Keratinocyte (primary cell): ENCODE measurements around the gene CKAP2L. TPM values are rescaled to one million over a fixed set of nuclear protein-coding genes. Genes with fewer than 3 reads are reported as not detected.
A peak's percentile ranks its signal among the peaks of the same experiment; 100 is the strongest.

Experiments used
- DNase-seq: peaks from one replicate; pipeline ENCODE4 v3.0.0-alpha.2; 2011; ENCODE audit warnings: low read depth, missing footprints, low spot score
- FAIRE-seq: peaks from 2 replicates; lab custom pipeline; 2011; peaks lifted over from hg19 to GRCh38; lab: Jason Lieb, UNC
- H2AFZ ChIP-seq: 2 replicates; pipeline ENCODE4 v1.6.0; 2012; ENCODE audit warnings: low read length, control low read depth, inconsistent platforms; ENCODE audit not compliant: control insufficient read depth
- H3K27ac ChIP-seq: 2 replicates; pipeline ENCODE4 v1.5.1; 2011; ENCODE audit warnings: low read length; ENCODE audit not compliant: control insufficient read depth, insufficient read depth
- H3K27me3 ChIP-seq: 3 replicates; pipeline ENCODE4 v1.6.0; 2011; ENCODE audit warnings: low read length; ENCODE audit not compliant: control insufficient read depth, insufficient read depth; ENCODE audit errors: extremely low read depth
- H3K36me3 ChIP-seq, 2 experiments: 2 replicates in 1 of 2; 3 replicates in 1 of 2; pipeline ENCODE4 v1.5.1; 2011; ENCODE audit warnings: low read length in 2 of 2, mild to moderate bottlenecking in 1 of 2; ENCODE audit not compliant: control insufficient read depth in 2 of 2, insufficient read depth in 2 of 2; ENCODE audit errors: extremely low read depth in 1 of 2
- H3K4me1 ChIP-seq: 3 replicates; pipeline ENCODE4 v1.5.1; 2011; ENCODE audit warnings: low read length; ENCODE audit not compliant: control insufficient read depth, insufficient read depth; ENCODE audit errors: extremely low read depth
- H3K4me2 ChIP-seq: 3 replicates; pipeline ENCODE4 v1.6.0; 2011; ENCODE audit warnings: low read depth, low read length; ENCODE audit not compliant: control insufficient read depth, insufficient read depth; ENCODE audit errors: extremely low read depth
- H3K4me3 ChIP-seq, 3 experiments: fragments of 200-600 bp in 1 of 3; sonication (generic) in 1 of 3; 2 replicates in 2 of 3; 3 replicates in 1 of 3; pipeline ENCODE4 v1.5.1; 2011 to 2016; ENCODE audit warnings: low read length in 3 of 3, mild to moderate bottlenecking in 3 of 3, control low read depth in 2 of 3, inconsistent platforms in 1 of 3, low read depth in 1 of 3, mixed read lengths in 1 of 3, mixed run types in 1 of 3, moderate library complexity in 1 of 3; ENCODE audit not compliant: control insufficient read depth in 2 of 3, insufficient read depth in 2 of 3; ENCODE audit errors: extremely low read depth in 1 of 3
- H3K79me2 ChIP-seq: 2 replicates; pipeline ENCODE4 v1.6.0; 2012; ENCODE audit warnings: low read length; ENCODE audit not compliant: control insufficient read depth, insufficient read depth
- H3K9ac ChIP-seq: 3 replicates; pipeline ENCODE4 v1.6.0; 2011; ENCODE audit warnings: low read length; ENCODE audit not compliant: control insufficient read depth, insufficient read depth; ENCODE audit errors: extremely low read depth
- H3K9me1 ChIP-seq: 3 replicates; pipeline ENCODE4 v1.6.0; 2011; ENCODE audit warnings: low read length; ENCODE audit not compliant: control insufficient read depth, insufficient read depth; ENCODE audit errors: extremely low read depth
- H3K9me3 ChIP-seq: 2 replicates; pipeline ENCODE4 v1.5.1; 2012; ENCODE audit warnings: low read depth, low read length; ENCODE audit not compliant: control insufficient read depth
- H4K20me1 ChIP-seq: 3 replicates; pipeline ENCODE4 v1.6.0; 2011; ENCODE audit warnings: low read length; ENCODE audit not compliant: control insufficient read depth, insufficient read depth; ENCODE audit errors: extremely low read depth
- EZH2 ChIP-seq: IDR thresholded peaks from one replicate; pipeline ENCODE4 v1.6.1; 2012; ENCODE audit warnings: inconsistent platforms, mild to moderate bottlenecking, low read length, moderate library complexity
- dilution Hi-C: fragments of 300-500 bp; cut with MboI; formaldehyde crosslinking; loops from one replicate; pipeline ENCODE4 v1.7.0; 2020; ENCODE audit warnings: low sequenced_read_pairs; ENCODE audit not compliant: extremely low pct_ligation_motif_present
- polyA plus RNA-seq, 5 experiments: library from polyadenylated mRNA; depleted of rRNA in 3 of 5; stranded (reverse) in 3 of 5; stranded (forward) in 1 of 5; unstranded in 1 of 5; fragments of >200 nt; gene quantifications; 1 replicate in 1 of 5; 2 replicates in 3 of 5; 3 replicates in 1 of 5; pipeline versions ENCODE4 v1.2.1 to v1.2.3, GENCODE V29; 2011 to 2012; ENCODE audit warnings: missing spikeins in 2 of 5, low read depth in 1 of 5, low replicate concordance in 1 of 5
- TF ChIP-seq, protein P1 (sequence below), 3 experiments: IDR thresholded peaks in 1 of 3; conservative IDR thresholded peaks in 1 of 3; optimal IDR thresholded peaks in 1 of 3; 2 replicates in 2 of 3; 3 replicates in 1 of 3; pipeline versions ENCODE3 to v1.5.1; 2011; ENCODE audit warnings: low read length in 3 of 3, mild to moderate bottlenecking in 3 of 3, moderate library complexity in 2 of 3, control low read depth in 1 of 3, inconsistent platforms in 1 of 3; ENCODE audit not compliant: insufficient read depth in 2 of 3; ENCODE audit errors: extremely low read depth in 1 of 3

CKAP2L gene
- polyA plus RNA-seq, 1 donor (not counting 4 experiments of a cell fraction or from before 2014, with no cell fraction given): 10.9 TPM

DNA sequence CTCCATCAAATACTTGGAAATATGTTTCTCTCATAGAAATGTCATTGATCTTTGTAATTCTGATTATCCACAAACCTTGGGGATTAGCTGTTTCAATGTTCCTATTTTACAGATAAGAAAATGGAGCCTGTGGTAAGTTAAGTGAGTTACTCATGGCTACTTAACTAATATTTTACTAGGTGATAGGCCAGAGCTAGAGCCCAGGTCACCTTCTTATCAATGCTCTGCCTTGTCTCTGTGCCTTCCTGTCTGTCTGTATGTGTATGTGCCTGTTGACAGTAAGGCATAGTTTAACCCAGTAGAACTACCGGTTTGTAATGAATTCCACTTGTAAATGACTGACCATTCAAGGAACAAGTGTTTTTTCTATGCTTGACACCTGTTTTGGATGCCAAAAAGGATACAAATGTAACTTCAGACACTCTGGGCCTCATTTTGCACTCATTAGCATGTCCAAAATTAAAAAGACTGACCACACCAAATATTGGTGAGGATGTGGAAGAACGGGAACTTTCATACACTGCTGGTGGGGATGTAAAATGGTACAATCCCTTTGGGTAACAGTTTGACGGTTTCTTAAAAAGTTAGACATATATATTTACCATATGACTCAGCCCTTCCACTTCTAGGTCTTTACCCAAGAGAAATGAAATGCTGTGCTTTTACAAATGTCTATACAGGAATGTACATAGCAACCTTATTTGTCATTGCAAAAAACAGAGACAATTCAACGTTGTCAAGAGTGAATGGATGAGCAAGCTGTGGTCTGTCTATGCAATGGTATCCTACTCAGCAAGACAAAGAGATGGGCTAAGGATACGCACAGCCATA is 39.5 kb upstream of the CKAP2L start:
- H3K27ac ChIP-seq: peak overlapping the region; percentile 96

DNA sequence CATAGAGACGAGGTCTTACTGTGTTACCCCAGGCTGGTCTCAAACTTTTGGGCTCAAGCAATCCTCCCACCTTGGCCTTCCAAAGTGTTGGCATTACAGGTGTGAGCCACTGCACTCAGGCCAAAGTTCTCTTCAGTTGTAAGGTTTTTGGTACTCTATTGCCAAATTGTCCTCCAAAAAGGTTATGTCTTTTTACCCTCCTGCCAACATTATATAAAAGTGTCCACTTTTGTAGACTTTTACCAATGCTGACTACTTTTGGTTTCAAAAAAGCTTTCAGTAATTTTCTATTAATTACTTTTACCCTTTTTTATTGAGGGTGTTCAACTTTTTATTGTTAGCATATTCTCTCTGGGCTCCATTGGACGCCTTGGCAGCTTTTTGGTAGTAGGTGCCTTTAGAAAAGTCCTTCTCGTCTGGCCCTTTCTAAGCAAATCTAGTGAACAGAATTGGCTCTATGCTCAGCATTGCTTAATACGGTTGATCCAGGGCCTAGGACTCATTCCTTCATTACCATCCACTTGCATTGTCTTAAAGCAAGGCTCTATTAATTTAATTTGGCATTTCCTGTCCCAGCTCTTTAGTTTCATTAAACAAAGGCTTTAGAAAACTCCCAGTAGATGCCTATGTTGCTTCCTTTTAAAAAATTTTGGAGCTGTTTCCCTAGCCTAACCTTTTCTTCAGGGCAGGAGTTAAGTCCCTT is 36.6 kb upstream of the CKAP2L start:
- Histone ChIP-seq H4K20me1 (no peaks in the 10 kb centered on the region), H3K27ac (no peak overlapping the region), H3K79me2 (no peaks in the 10 kb centered on the region), H3K4me1 (peaks cover 41% of the 10 kb centered on the region), H3K4me2 (no peak overlapping the region), H3K4me3 (no peak overlapping the region), H3K9me1 (no peaks in the 10 kb centered on the region), H3K27me3 (no peaks in the 10 kb centered on the region), H3K9me3 (no peaks in the 10 kb centered on the region), H3K36me3 (no peaks in the 10 kb centered on the region), H3K9ac (no peak overlapping the region), H2AFZ (no peak overlapping the region)
- DNase-seq (no peak), FAIRE-seq (no peak)
- TF ChIP-seq, protein P1, sequence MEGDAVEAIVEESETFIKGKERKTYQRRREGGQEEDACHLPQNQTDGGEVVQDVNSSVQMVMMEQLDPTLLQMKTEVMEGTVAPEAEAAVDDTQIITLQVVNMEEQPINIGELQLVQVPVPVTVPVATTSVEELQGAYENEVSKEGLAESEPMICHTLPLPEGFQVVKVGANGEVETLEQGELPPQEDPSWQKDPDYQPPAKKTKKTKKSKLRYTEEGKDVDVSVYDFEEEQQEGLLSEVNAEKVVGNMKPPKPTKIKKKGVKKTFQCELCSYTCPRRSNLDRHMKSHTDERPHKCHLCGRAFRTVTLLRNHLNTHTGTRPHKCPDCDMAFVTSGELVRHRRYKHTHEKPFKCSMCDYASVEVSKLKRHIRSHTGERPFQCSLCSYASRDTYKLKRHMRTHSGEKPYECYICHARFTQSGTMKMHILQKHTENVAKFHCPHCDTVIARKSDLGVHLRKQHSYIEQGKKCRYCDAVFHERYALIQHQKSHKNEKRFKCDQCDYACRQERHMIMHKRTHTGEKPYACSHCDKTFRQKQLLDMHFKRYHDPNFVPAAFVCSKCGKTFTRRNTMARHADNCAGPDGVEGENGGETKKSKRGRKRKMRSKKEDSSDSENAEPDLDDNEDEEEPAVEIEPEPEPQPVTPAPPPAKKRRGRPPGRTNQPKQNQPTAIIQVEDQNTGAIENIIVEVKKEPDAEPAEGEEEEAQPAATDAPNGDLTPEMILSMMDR (optimal IDR thresholded peaks at IDR 0.05 in 1 of 3, IDR thresholded peaks at IDR 0.05 in 1 of 3, conservative IDR thresholded peaks at IDR 0.05 in 1 of 3; ENCODE audit: extremely low read depth in 1 of 3, insufficient read depth in 2 of 3, low read length in 3 of 3): no peak
- TF ChIP-seq EZH2: no peak
- dilution Hi-C loops: no loop called here

More for the DNA sequence above, 39.5 kb upstream of the CKAP2L start:
- H3K4me1 ChIP-seq: peaks cover 36% of the 10 kb centered on the region
- H3K9me1 ChIP-seq: no peaks in the 10 kb centered on the region
- peak; percentile 67 for FAIRE-seq
- H2AFZ ChIP-seq: no peak overlapping the region
- no peak overlapping the region for H3K4me3 ChIP-seq
- H3K79me2 ChIP-seq: no peaks in the 10 kb centered on the region
- H4K20me1 ChIP-seq: no peaks in the 10 kb centered on the region
- H3K9me3 ChIP-seq: no peaks in the 10 kb centered on the region
- peak overlapping the region; percentile 39 for H3K4me2 ChIP-seq
- no peaks in the 10 kb centered on the region for H3K36me3 ChIP-seq
- H3K27me3 ChIP-seq: no peaks in the 10 kb centered on the region
- dilution Hi-C loops: no loop called here
- H3K9ac ChIP-seq: peak overlapping the region; percentile 49
- peak; percentile 88 for DNase-seq
- TF ChIP-seq EZH2: no peak
- TF ChIP-seq, protein P1 (optimal IDR thresholded peaks at IDR 0.05 in 1 of 3, IDR thresholded peaks at IDR 0.05 in 1 of 3, conservative IDR thresholded peaks at IDR 0.05 in 1 of 3; ENCODE audit: extremely low read depth in 1 of 3, insufficient read depth in 2 of 3, low read length in 3 of 3): no peak
